ENCODE data around the gene RDM1. TPM values are rescaled to one million over a fixed set of nuclear protein-coding genes. Genes with fewer than 3 reads are reported as not detected.
"Not testable (repeated sequence)": the region's sequence is repeated elsewhere in the genome, so short reads cannot be mapped to it uniquely, and the experiment has no call there.

RDM1 gene
- total RNA-seq, 4 donors from 2014 or later: not detected

DNA sequence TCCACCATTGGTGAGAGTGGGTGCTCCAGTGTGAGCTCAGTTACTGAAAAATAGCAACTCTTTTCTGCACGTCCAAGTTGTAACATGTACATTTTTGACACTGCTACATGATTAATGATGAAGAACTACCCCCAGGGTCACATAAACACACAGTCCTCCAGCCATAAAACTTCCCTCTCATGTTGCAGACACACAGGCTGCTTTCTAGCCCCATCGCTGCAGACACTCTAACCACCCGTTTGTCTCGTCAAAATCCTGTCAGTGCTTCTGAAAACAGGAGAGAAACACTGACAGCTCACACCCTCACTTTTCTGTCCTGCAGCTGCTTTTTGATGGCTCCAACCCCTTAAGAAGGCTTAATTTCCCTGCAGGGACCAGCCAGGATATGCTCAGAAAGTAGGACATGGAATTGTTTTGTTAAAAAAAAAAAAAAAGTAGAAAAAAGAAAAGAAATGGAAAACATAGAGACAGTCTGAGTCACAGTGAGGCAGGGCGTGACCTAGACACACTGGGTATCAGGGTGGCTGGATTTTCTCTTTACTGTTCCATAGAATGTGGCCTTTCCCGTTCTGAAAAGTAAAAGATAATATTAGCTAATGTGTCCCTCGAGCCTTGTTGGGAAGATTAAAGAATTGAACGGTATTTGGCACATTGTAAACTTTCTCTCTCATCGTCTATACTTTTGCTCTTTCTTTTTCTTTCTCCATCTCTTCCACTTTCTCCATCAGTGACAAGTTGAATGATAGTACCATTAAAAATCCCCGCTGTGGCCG, 29.7 kb downstream of the RDM1 start:
- Histone ChIP-seq H3K27ac (no peak overlapping the region), H3K36me3 (no peaks in the 10 kb centered on the region), H3K27me3 (peaks cover 3% of the 10 kb centered on the region), H3K4me3 (no peak overlapping the region), H3K4me1 (no peaks in the 10 kb centered on the region), H3K9me3 (no peaks in the 10 kb centered on the region)
- WGBS: 29% methylated on average over 11 of the region's 11 CpGs
- no peak for DNase-seq (ENCODE audit: low spot score in 2 of 2)
- TF ChIP-seq POLR2AphosphoS5 (IDR thresholded peaks at IDR 0.05) (no peak), EP300 (IDR thresholded peaks at IDR 0.05) (no peak), POLR2A (IDR thresholded peaks at IDR 0.05) (no peak)
- TF ChIP-seq, protein P1, sequence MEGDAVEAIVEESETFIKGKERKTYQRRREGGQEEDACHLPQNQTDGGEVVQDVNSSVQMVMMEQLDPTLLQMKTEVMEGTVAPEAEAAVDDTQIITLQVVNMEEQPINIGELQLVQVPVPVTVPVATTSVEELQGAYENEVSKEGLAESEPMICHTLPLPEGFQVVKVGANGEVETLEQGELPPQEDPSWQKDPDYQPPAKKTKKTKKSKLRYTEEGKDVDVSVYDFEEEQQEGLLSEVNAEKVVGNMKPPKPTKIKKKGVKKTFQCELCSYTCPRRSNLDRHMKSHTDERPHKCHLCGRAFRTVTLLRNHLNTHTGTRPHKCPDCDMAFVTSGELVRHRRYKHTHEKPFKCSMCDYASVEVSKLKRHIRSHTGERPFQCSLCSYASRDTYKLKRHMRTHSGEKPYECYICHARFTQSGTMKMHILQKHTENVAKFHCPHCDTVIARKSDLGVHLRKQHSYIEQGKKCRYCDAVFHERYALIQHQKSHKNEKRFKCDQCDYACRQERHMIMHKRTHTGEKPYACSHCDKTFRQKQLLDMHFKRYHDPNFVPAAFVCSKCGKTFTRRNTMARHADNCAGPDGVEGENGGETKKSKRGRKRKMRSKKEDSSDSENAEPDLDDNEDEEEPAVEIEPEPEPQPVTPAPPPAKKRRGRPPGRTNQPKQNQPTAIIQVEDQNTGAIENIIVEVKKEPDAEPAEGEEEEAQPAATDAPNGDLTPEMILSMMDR (IDR thresholded peaks at IDR 0.05): no peak

DNA sequence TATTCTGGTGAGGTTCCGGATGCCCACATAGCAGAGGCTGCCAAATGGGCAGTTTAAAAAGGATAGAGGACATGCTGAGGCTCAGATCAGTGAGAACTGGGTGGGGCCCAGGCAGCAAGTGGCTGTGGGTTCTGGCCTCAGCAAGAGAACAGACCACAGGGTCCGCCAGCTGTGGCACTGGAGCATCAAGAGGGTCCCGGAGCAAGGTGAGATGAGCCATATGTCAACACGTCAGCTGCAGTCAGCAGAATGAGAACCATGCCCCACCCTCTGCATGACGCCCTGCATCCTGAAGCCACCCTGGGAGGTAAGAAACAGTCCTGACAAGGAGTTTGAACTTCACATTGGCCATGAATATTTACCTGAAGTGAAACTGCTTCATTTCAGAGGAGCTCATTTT, 30.3 kb downstream of the RDM1 start:
- no peak overlapping the region for H3K27ac ChIP-seq

DNA sequence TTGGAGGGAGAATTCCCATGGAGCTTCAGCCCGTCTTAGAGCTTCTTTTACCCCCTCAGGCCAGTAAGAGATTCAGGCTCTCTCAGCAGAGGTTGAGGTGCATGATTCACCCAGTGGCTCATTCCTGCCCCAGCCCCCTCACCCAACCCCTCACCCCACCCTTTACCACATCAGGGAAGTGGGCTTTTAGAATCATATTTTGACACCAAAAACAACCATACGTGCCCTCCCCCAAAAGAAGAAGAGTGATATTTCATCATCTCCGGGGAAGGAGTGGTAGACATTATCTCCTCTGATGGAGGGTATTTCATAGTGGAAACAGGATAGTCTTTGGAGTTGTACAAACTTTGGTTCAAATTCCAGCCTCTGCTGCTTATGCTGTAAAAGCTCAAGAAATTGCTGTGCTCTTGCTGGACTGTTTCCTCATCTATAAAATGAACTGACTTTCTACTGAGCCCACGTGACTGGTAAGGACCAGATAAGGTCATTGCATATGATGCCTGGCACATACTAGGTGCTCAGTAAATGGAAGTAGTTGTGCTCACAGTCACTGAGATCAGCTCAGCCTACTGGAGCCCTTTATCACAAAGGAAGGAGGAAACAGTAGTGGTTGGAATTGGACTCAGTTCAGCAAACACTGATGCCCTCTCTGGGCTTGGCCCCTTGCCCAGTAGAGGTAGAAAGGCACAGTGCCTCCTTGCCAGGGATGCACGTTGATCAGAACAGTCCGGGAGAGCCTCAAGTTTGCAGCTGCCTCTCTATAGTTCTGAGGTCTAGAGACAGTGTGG, 32.1 kb downstream of the RDM1 start:
- no peak overlapping the region for H3K27ac ChIP-seq
- TF ChIP-seq, protein P1 (IDR thresholded peaks at IDR 0.05): no peak
- no peak for TF ChIP-seq POLR2A (IDR thresholded peaks at IDR 0.05)
- TF ChIP-seq POLR2AphosphoS5 (IDR thresholded peaks at IDR 0.05): no peak
- no peak for TF ChIP-seq EP300 (IDR thresholded peaks at IDR 0.05)
- WGBS: 44% methylated on average over 6 of the region's 6 CpGs
- H3K27me3 ChIP-seq: peaks cover 3% of the 10 kb centered on the region
- no peak for DNase-seq (ENCODE audit: low spot score in 2 of 2)
- H3K9me3 ChIP-seq: no peaks in the 10 kb centered on the region
- no peaks in the 10 kb centered on the region for H3K36me3 ChIP-seq
- no peak overlapping the region for H3K4me3 ChIP-seq
- no peaks in the 10 kb centered on the region for H3K4me1 ChIP-seq

More for the DNA sequence above, 30.3 kb downstream of the RDM1 start:
- no peak overlapping the region for H3K4me3 ChIP-seq
- DNase-seq (ENCODE audit: low spot score in 2 of 2): no peak
- 49% methylated on average over 5 of the region's 5 CpGs for WGBS
- no peaks in the 10 kb centered on the region for H3K36me3 ChIP-seq
- H3K4me1 ChIP-seq: no peaks in the 10 kb centered on the region
- TF ChIP-seq POLR2AphosphoS5 (IDR thresholded peaks at IDR 0.05): no peak
- TF ChIP-seq POLR2A (IDR thresholded peaks at IDR 0.05): no peak
- TF ChIP-seq, protein P1 (IDR thresholded peaks at IDR 0.05): no peak
- no peak for TF ChIP-seq EP300 (IDR thresholded peaks at IDR 0.05)
- no peaks in the 10 kb centered on the region for H3K9me3 ChIP-seq
- peaks cover 3% of the 10 kb centered on the region for H3K27me3 ChIP-seq

DNA sequence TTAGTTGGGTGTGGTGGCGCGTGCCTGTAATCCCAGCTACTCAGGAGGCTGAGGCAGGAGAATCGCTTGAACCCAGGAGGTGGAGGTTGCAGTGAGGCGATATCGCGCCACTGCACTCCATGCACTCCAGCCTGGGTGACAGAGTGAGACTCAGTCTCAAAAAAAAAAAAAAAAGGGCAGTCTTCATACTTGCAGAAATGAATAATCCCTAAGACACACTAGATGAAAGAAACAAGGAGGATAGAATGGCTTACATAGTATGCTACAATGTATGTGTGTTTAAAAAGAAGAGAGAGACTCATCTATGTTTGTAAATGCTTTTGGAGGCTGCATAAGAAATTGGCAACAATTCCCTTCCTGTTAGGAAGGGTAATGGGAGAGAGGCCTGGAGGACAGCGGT, 32.8 kb downstream of the RDM1 start:
- not testable (repeated sequence) for H3K9me3 ChIP-seq; H3K4me3 ChIP-seq; H3K27ac ChIP-seq; DNase-seq (ENCODE audit: low spot score in 2 of 2); H3K4me1 ChIP-seq; H3K36me3 ChIP-seq; H3K27me3 ChIP-seq
- WGBS: 94% methylated on average over 7 of the region's 7 CpGs

DNA sequence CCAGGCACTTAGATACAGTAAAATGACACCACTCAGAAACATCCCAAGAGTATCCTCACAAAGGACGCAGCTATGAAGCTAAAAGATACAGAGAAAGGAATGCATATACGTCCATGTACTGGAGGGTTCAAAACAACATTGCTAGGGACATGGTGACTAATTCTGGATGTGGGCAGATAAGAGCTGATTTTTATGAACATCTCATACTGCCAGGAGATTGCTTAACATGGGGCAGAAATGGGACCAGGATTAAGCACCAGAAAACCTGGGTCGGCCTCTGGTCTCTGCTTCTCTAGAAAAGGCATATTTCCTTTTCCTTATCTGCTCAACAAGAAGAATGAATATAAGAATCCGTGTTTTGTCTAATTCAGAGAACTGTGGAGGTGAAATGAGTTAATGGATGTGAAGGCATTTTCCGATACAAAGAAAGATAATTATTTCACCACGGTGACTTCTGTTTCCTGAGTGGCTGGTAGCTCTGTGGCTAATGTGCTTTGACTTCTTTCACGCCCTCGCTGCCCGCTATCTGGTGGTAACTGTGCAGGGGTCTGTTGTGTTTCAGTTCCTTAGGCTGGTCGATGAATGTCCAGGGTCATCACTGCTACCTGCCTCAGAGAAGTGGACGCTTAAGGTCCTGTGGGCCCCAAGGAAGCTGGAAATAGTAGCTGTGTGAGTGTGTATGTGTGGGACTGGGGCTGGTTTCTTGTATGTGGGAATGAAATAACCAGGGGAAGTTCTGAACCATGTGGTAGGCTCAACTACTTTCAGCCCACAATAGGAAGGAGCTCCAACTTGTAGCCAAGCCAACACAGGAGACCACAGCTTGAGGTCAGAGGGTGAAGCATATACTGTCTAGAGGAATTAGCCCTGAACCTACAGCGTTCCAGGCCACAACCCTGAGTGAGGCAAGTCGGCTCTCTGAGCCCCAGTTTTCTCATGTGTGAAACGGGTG, 34.7 kb downstream of the RDM1 start:
- 77% methylated on average over 13 of the region's 14 CpGs for WGBS
- H3K4me1 ChIP-seq: no peaks in the 10 kb centered on the region
- H3K9me3 ChIP-seq: no peaks in the 10 kb centered on the region
- no peak for DNase-seq (ENCODE audit: low spot score in 2 of 2)
- no peak overlapping the region for H3K4me3 ChIP-seq
- H3K27me3 ChIP-seq: peaks cover 3% of the 10 kb centered on the region
- no peak overlapping the region for H3K27ac ChIP-seq
- TF ChIP-seq, protein P1 (IDR thresholded peaks at IDR 0.05): no peak
- TF ChIP-seq POLR2AphosphoS5 (IDR thresholded peaks at IDR 0.05) (no peak), EP300 (IDR thresholded peaks at IDR 0.05) (no peak), POLR2A (IDR thresholded peaks at IDR 0.05) (no peak)
- no peaks in the 10 kb centered on the region for H3K36me3 ChIP-seq

Measured in suprapubic skin (tissue), 4 donors.